ENCODE data around the gene OR10A3. TPM values are rescaled to one million over a fixed set of nuclear protein-coding genes. Genes with fewer than 3 reads are reported as not detected.

OR10A3 gene
- polyA plus RNA-seq, 6 donors from 2014 or later, result not detected

DNA sequence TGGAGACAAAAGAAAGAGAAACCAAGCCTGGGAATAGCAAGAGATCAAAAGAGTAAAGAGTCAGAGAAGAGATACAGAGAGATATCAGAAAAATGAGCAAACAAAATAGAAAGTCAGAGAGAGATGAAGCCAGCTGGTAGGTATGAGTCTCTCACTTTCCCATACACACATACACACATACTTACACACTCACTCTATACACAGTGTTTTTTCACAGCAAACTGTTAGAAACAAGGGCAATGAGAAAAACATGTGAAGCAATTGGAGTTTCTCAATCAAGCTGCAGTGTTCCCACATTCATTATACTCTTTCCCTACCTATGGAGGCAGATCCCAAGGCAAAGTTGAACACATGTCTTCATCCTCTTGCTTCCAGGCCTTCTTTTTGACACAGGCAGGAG lies 26.3 kb upstream of the OR10A3 start:
- peaks cover 0 to under 1% (median 0%) of the 10 kb centered on the region in 7 donors for H3K9me3 Mint-ChIP-seq
- H3K36me3 Mint-ChIP-seq, result no peaks in the 10 kb centered on the region
- peaks cover 32 to 52% (median 40%) of the 10 kb centered on the region in 3 donors for H3K27me3 Mint-ChIP-seq
- H3K27ac Mint-ChIP-seq, result peak overlapping the region in 1 of 6 donors; percentile 17
- H3K4me1 Mint-ChIP-seq, result no peaks in the 10 kb centered on the region
- no peak overlapping the region for H3K4me3 Mint-ChIP-seq
- DNase-seq, result no peak
- ATAC-seq (ENCODE audit: low read depth in 2 of 2), result no peak

DNA sequence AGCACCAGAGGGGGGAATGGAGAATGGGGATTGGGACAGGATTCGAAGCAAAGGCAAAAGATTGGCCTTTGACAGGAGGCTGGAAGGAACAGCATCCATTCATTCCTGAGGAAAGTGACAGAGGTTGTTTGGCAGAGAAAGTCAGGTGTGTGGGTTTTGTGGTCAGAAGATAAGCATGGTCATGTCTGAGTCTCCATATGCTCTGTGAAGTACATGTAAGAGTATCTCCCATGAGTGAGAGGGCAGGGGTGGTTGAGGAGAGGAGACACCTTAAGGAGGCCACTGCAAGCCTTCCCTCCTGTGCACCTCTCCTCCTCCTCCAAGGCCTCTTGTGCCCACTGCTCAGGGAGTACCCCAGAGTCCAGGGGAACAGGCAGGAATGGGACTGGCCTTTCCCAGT lies 25.6 kb upstream of the OR10A3 start:
- no peaks in the 10 kb centered on the region for H3K9me3 Mint-ChIP-seq
- H3K27me3 Mint-ChIP-seq, result peaks cover 26 to 48% (median 33%) of the 10 kb centered on the region in 3 donors
- no peaks in the 10 kb centered on the region for H3K4me1 Mint-ChIP-seq
- ATAC-seq (ENCODE audit: low read depth in 2 of 2), result no peak
- H3K4me3 Mint-ChIP-seq, result no peak overlapping the region
- peak overlapping the region in 1 of 6 donors; percentile 29 for H3K27ac Mint-ChIP-seq
- H3K36me3 Mint-ChIP-seq, result no peaks in the 10 kb centered on the region
- DNase-seq, result no peak

DNA sequence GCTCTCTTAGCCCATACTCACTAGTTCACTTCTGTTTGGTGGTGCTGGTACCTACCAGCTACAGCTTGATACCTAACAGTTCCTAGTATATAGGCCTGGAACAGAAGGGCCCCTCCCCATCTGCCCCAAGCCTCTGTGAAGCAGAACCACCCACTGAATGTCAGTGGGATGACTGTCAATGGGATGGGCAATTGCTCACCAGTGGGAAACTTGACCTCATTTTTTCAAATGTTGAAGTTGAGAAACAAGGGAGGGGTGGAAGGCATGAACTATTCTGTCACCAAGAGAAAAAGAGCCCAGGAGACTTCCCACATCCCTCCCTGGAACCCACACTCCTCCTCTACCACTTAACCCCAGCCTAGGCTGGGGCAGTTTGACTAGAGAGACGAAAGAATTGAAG lies 23.9 kb upstream of the OR10A3 start, which contains the start of gene NLRP10:
Gene NLRP10, minus strand, starts transcription at position 62 of the 400 bp plus-strand sequence. CDS start 1,952 bp downstream, outside the sequence.
- Mint-ChIP-seq H3K27me3 (peaks cover 32 to 55% (median 34%) of the 10 kb centered on the region in 3 donors), H3K9me3 (peaks cover 0 to 2% (median 0%) of the 10 kb centered on the region in 7 donors), H3K4me1 (no peaks in the 10 kb centered on the region), H3K4me3 (no peak within 1 kb of the TSS), H3K27ac (no peak within 1 kb of the TSS), H3K36me3 (no peaks in the 10 kb centered on the region)
- no peak for ATAC-seq (ENCODE audit: low read depth in 2 of 2)
- no peak for DNase-seq

DNA sequence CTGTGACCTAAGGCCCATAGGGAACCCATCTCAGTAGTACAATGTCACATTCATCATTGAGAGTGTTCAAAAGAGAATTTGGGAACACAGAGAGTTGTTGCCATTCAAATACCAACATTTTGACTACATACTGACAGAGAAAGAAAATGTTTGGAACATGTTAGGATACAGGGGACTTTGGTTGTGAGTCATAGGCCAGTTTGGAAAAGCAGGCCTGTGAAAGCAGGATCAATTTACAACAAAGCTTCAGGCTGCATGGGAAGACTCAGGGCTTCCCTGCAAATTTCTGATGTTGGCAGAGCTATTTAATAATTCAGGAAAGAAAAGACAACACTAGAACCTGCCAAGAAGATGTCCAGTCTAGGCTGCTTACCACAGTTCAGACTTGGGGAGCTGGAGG lies 23.4 kb upstream of the OR10A3 start:
- H3K4me1 Mint-ChIP-seq, result no peaks in the 10 kb centered on the region
- ATAC-seq (ENCODE audit: low read depth in 2 of 2) (no peak), DNase-seq (no peak)
- no peaks in the 10 kb centered on the region for H3K36me3 Mint-ChIP-seq
- no peak overlapping the region for H3K27ac Mint-ChIP-seq
- peaks cover 29 to 56% (median 32%) of the 10 kb centered on the region in 3 donors for H3K27me3 Mint-ChIP-seq
- peaks cover 0 to 2% (median 0%) of the 10 kb centered on the region in 7 donors for H3K9me3 Mint-ChIP-seq
- no peak overlapping the region for H3K4me3 Mint-ChIP-seq

DNA sequence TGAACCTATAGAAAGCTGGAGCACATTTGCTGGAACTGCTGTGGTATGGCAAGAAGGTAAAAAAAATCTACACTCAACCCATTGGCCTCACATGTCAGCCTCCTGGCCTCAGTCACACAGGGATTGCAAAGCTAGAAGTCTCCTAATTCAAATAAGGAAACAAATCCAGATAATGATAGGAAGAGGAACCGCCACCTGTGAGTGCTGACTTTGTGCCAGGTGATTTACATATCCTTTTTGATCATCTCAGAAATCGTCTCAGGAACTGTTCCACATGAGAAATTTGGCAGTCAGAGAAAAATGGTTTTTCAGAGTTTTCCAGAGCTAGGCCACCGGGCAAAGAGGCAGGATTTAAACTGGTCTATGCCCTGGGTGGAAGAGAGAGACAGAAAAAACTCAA lies 22.8 kb upstream of the OR10A3 start:
- Mint-ChIP-seq H3K9me3 (peaks cover 0 to 2% (median 0%) of the 10 kb centered on the region in 7 donors), H3K4me3 (no peak overlapping the region), H3K27ac (no peak overlapping the region), H3K4me1 (no peaks in the 10 kb centered on the region), H3K36me3 (no peaks in the 10 kb centered on the region), H3K27me3 (peaks cover 27 to 62% (median 38%) of the 10 kb centered on the region in 3 donors)
- ATAC-seq (ENCODE audit: low read depth in 2 of 2) (no peak), DNase-seq (no peak)

DNA sequence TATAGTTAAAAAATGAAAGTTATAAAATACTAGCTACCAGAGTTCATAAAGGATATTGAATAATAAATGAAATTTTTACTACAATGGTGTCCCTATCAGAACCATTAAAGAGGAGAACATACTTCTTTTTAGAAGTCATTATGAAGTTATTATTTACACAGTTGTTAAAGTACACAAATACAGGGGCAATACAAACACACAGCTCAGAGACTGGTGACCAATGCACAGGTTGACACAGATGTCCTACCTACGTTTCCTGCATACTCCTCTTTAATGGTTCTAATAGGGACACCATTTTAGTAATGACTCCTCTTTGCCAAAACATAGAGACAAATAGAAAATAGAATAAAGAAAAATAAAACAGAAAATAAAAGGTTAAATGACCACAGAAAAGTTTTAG lies 13.7 kb upstream of the OR10A3 start:
- Mint-ChIP-seq H3K4me3 (no peak overlapping the region), H3K9me3 (peaks cover 0 to 6% (median 3%) of the 10 kb centered on the region in 7 donors), H3K27me3 (peaks cover 26 to 43% (median 28%) of the 10 kb centered on the region in 3 donors), H3K36me3 (no peaks in the 10 kb centered on the region), H3K4me1 (no peaks in the 10 kb centered on the region), H3K27ac (no peak overlapping the region)
- ATAC-seq (ENCODE audit: low read depth in 2 of 2), result no peak
- no peak for DNase-seq

DNA sequence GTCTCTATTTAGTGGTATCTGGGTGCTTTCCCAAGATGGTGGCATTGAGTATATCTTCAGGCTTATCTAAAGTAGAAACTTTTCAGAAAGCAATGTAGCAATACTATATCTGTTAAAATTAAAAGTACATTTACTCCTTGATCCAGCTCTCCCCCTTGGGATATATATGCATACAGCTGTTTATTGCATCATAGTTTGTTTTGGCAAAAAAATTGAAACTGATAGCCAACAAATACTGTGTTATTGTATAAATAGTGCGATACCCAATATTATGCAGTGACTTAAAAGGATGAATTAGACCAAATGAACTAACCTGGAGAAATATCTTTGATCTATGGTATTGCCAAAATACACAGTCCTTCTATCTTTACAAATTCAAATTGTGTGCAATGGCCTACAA lies 8.4 kb upstream of the OR10A3 start:
- DNase-seq (no peak), ATAC-seq (ENCODE audit: low read depth in 2 of 2) (no peak)
- Mint-ChIP-seq H3K27ac (no peak overlapping the region), H3K27me3 (peaks cover 34 to 47% (median 38%) of the 10 kb centered on the region in 3 donors), H3K4me1 (no peaks in the 10 kb centered on the region), H3K9me3 (peaks cover 0 to 5% (median under 1%) of the 10 kb centered on the region in 7 donors), H3K36me3 (no peaks in the 10 kb centered on the region), H3K4me3 (no peak overlapping the region)

DNA sequence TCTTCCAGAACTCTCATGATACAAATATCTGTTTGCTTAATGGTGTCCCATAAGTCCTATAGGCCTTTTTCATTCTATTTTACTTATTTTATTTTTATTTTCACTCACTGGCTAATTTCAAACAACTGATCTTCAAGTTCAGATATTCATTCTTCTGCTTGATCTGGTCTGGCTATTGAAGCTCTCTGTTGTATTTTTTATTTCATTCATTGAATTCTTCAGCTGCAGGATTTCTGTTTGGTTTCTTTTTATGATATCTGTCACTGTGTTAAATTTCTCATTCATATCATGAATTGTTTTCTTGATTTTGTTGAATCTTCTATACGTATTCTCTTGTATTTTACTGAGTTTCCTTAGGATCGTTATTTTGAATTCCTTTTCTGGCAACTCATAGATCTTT lies 2.6 kb upstream of the OR10A3 start:
- H3K27ac Mint-ChIP-seq, result no peak overlapping the region
- peaks cover 9 to 39% (median 27%) of the 10 kb centered on the region in 7 donors for H3K9me3 Mint-ChIP-seq
- DNase-seq (no peak), ATAC-seq (ENCODE audit: low read depth in 2 of 2) (no peak)
- H3K36me3 Mint-ChIP-seq, result peaks cover 0 to 7% of the 10 kb centered on the region in 2 donors
- H3K27me3 Mint-ChIP-seq, result peaks cover 17 to 50% (median 49%) of the 10 kb centered on the region in 3 donors
- no peak overlapping the region for H3K4me3 Mint-ChIP-seq
- no peaks in the 10 kb centered on the region for H3K4me1 Mint-ChIP-seq

DNA sequence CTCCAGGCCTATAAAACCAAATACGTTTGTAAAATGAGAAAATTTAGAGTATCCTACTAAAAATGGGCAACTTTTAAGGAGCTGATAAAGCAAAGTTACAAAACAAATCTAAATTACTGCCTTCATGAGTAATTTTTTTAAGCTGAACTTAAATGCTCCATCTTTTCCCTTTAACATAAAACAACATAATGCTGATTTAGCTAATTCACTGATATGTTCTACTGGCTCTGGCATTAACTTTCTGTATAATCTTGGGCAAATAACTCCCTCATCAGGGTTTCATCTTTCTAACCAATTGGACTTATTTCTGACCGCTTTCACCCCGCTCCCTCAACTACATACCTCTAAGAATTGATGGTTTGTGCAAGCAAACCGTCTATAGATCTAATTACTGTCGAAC lies 362 bp downstream of the OR10A3 start:
- Mint-ChIP-seq H3K9me3 (peaks cover 4 to 39% (median 29%) of the 10 kb centered on the region in 7 donors), H3K27ac (no peak overlapping the region), H3K4me1 (no peaks in the 10 kb centered on the region), H3K4me3 (no peak overlapping the region), H3K36me3 (peaks cover 0 to 7% of the 10 kb centered on the region in 2 donors), H3K27me3 (peaks cover 9 to 36% (median 25%) of the 10 kb centered on the region in 3 donors)
- DNase-seq (no peak), ATAC-seq (ENCODE audit: low read depth in 2 of 2) (no peak)

DNA sequence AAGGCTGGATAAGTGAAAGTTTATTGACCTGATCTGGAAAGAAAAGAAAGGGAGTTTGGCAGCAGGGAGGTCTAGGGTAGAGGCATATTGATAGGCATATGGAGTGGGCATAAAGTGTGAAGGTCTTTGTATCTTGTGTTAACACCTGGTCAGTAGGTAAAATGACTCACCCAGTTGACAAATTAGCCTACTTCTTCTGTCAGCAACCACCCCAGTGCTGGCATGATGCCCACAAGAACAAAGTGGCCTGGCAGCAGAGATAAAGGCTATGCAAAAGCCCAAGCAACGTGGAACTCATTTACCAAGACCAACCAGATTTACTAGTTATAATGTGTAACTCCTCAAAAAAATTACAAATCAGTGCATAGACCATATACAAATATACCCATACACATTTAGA lies 4.9 kb downstream of the OR10A3 start:
- no peak overlapping the region for H3K4me3 Mint-ChIP-seq
- peaks cover 15 to 52% (median 43%) of the 10 kb centered on the region in 3 donors for H3K27me3 Mint-ChIP-seq
- DNase-seq (no peak), ATAC-seq (ENCODE audit: low read depth in 2 of 2) (no peak)
- no peak overlapping the region for H3K27ac Mint-ChIP-seq
- H3K9me3 Mint-ChIP-seq, result peaks cover under 1 to 13% (median 6%) of the 10 kb centered on the region in 7 donors
- H3K4me1 Mint-ChIP-seq, result peaks cover 0 to 5% (median 0%) of the 10 kb centered on the region in 3 donors
- no peaks in the 10 kb centered on the region for H3K36me3 Mint-ChIP-seq

DNA sequence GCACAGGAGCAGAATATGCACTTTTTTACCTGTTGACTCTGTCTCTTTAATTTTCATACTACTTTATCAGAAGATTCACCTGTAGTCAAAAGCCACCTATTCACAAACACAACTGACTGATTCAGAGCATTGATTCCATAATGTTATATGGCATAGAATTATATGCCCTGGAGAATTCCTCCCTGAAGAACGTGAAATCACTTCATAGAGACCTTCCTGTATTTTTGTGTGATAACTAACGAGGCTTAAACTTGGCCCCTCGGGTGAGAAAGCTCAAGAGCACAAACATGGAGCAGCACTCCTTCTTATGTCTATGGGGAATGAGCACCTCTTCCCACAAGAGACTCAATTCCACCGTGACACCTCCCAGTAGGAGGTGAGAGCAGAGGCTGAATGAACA lies 10.3 kb downstream of the OR10A3 start, which contains the start of gene OR10A6:
Gene OR10A6, minus strand, starts transcription at position 101 of the 400 bp plus-strand sequence. CDS start 2,606 bp downstream, outside the sequence.
- Mint-ChIP-seq H3K27ac (no peak within 1 kb of the TSS), H3K4me3 (peak within 1 kb of the TSS in 1 of 8 donors; percentile 41), H3K36me3 (peaks cover 0 to 3% of the 10 kb centered on the region in 2 donors), H3K4me1 (peaks cover 0 to 5% (median 0%) of the 10 kb centered on the region in 3 donors), H3K27me3 (peaks cover 31 to 52% (median 49%) of the 10 kb centered on the region in 3 donors), H3K9me3 (peaks cover 0 to 16% (median 7%) of the 10 kb centered on the region in 7 donors)
- DNase-seq, result no peak
- ATAC-seq (ENCODE audit: low read depth in 2 of 2), result no peak

DNA sequence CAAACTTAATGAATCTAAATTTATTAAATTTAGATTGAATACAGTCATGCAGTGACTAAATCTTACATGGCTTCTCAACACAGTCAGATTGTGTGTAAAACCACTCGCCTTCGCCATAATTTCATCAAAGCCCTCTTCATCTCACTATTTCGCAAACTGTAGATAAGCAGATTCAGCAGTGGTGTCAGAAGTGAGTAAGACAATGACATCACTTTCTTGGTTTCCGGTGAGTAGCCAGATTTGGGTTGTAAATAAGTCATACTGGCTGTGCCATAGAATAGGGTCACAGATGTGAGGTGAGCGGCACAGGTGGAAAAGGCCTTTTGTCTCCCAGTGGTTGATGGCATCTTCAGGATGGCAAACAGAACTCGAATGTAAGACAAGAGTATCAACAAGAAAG lies 13.9 kb downstream of the OR10A3 start:
- no peak for DNase-seq
- no peak for ATAC-seq (ENCODE audit: low read depth in 2 of 2)
- Mint-ChIP-seq H3K4me3 (no peak overlapping the region), H3K9me3 (peaks cover 0 to 21% (median 6%) of the 10 kb centered on the region in 7 donors), H3K36me3 (peaks cover 0 to 7% of the 10 kb centered on the region in 2 donors), H3K27me3 (peaks cover 31 to 52% (median 42%) of the 10 kb centered on the region in 3 donors), H3K27ac (no peak overlapping the region), H3K4me1 (no peaks in the 10 kb centered on the region)

DNA sequence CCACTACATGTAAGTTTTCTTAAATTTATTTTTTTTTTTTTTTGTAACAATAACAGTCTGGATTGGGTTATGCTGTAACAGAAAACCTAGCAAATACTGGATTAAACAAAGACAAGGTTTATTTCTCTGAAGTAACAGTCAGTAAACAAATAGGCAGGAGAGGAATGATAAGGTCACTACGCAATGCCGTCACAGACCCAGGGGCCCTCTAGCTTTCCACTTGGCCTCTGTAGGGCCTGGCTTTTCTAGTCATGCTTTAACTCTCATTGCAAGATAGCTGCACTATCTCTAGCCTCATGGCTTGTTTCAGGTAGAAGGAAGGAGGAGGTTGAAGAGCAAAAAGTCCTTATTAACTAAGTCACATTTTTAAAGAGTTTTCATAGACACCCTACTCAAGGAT lies 17.0 kb downstream of the OR10A3 start:
- no peak for DNase-seq
- Mint-ChIP-seq H3K36me3 (peaks cover 0 to 7% of the 10 kb centered on the region in 2 donors), H3K27ac (no peak overlapping the region), H3K9me3 (peaks cover 0 to 13% (median 5%) of the 10 kb centered on the region in 7 donors), H3K4me3 (no peak overlapping the region), H3K27me3 (peaks cover 12 to 22% (median 17%) of the 10 kb centered on the region in 3 donors), H3K4me1 (no peaks in the 10 kb centered on the region)
- no peak for ATAC-seq (ENCODE audit: low read depth in 2 of 2)

DNA sequence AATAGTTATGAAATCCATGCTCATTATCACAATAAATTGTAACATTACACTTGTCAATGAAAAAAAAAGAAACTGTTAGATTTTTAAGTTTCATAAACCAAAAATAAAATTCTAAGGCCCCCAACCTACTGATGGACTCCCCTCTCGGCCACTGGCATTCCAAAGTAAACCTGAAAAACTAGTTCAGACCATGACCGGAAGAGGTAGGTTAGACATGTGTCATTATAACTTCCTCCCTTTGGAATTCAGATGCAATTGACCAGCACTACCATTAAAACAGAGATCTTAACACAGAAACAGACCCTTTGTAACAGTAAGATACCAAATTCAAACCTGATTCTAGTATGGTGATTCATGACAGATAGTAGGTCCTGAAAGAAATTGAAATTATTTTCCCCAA lies 23.4 kb downstream of the OR10A3 start:
- no peak overlapping the region for H3K4me3 Mint-ChIP-seq
- peaks cover 0 to 10% (median 0%) of the 10 kb centered on the region in 7 donors for H3K9me3 Mint-ChIP-seq
- ATAC-seq (ENCODE audit: low read depth in 2 of 2), result no peak

More for the DNA sequence above, 23.4 kb downstream of the OR10A3 start:
- no peak for DNase-seq
- no peak overlapping the region for H3K27ac Mint-ChIP-seq
- no peaks in the 10 kb centered on the region for H3K4me1 Mint-ChIP-seq
- H3K27me3 Mint-ChIP-seq, result peaks cover 10 to 27% (median 17%) of the 10 kb centered on the region in 3 donors
- no peaks in the 10 kb centered on the region for H3K36me3 Mint-ChIP-seq

Measured in naive B cell (primary cell).